GM18511 (cell line): ENCODE results near the gene GPR87.

Experiments
- ATAC-seq: cut with Tn5 transposase; IDR thresholded peaks from one replicate; pipeline ENCODE4 v1.9.1; 2021; ENCODE audit warnings: mild to moderate bottlenecking, moderate library complexity; ENCODE audit not compliant: unreplicated experiment

GPR87 gene

DNA sequence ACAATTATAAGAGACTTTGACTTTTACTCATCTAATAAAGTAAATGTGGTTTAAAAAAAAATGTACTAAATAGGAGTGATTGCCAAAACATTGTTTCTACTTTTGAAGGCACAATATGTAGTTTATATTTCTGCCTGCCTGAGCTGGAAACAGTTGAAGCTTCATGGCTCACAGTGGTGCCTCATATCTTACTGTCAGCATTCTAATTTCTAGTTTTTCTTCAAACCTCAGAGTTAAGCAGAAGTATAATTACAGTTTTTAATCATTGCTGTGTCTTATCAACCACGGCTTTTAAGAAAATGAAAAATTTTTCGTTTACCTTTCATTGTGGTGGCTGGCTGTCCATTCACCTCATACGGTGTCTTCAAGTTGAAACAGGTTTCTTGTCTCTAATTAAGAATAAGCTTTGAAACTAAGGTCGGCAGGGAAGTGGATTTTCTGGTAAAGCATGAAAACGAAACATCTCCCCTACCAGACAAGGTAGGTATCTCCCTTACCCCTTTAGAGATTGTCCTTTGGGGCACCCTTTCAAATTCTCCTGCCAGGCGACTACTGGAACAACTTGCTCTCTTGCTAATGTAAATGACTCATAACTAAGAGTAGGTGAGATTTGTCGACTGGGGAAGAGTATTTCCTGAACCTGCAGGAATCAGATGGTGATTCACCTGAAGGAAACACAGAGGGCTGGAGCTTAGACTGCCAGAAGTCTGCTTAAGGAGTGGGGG, at the start of gene GPR87:
Gene GPR87, minus strand, starts transcription at position 554 of the 725 bp plus-strand sequence. CDS start 16,720 bp downstream, outside the sequence.
- ATAC-seq = peak; percentile 71

- no peak for ATAC-seq
Measured at GRCh38 chr3:151362751-151363174, 46.1 kb upstream of the GPR87 start.

DNA sequence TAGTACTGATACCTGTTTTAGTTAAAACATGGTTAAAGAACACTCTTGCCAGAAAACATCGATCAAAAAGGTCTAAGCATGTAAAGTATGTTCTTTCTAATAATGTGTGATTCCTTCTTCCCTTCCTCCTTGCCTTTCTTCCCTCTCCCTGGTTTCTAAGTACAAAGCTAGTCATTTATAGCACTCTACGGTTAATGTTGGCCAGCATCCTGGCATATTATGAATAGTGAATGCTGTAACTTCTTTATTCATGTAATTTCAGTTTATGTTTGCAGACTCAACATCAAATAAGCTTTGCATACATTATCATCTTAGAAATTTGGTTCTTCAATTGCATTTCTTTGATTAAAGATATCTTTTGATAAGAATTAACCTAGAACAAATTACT, 40.8 kb upstream of the GPR87 start:
- ATAC-seq = no peak

- no peak for ATAC-seq
Measured at GRCh38 chr3:151356794-151357462, 40.3 kb upstream of the GPR87 start.

DNA sequence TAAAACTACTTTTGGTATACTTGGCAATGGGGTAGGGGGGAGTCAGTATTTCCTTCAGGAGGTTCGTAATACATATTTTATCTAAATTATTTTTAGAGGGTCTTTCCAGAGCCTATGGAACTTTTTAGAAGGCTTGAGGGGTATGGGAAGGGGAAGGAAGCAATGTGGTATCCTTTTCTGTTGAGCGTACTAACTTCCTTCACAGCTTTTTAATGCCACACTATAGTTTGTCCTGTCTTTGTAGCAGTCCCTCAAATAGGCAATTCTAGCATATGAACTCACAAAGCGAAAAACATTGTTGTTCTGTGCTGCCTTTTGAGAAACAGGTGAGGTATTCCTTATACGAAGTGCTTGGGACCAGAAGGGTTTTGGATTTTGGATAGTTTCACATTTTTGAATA, 35.0 kb upstream of the GPR87 start:
- peak; percentile 35 for ATAC-seq

DNA sequence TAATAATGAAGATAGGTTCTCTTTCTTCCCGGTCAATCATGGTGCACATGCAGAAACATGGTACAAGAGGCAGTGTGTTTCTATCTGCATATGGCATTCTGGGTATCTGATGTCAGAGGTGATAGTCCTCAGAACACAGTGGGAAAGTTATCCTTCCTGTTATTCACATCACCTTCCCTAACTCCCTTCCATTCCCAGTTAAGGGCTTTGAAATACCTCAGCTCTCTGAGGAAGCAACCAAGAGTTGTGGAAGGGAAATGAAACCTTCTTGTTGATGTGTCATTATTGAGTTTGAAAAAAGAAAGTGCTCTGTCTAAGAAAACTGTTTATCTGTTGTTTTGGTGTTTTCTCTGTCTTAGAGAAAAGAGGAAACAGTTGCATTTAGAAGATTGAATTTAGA, 34.6 kb upstream of the GPR87 start:
- peak; percentile 81 for ATAC-seq

GRCh38 chr3:151350656-151351055, 34.0 kb upstream of the GPR87 start:
- no peak for ATAC-seq

DNA sequence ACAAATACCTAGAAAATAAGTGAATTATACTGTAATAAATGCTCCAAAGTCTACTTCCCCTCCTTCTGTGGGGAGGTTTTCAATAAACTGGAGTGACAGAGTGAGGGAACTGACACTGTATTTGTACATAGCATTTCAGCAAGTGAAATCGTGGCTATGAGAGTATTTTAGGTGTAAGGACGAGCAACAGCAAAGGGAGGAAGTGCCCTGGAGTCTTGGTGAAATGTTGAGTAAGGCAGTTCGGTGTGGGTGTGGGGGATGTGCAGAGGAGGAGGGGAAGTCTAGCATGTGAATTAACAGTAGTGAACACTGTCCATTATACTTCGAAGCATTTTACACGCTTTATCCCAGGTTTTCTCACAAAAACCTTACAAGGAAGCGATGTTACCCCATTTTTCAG, 30.8 kb upstream of the GPR87 start:
- no peak for ATAC-seq

- ATAC-seq = no peak
Measured at GRCh38 chr3:151346292-151346691, 29.7 kb upstream of the GPR87 start.

GRCh38 chr3:151345859-151346258, 29.2 kb upstream of the GPR87 start:
- no peak for ATAC-seq

DNA sequence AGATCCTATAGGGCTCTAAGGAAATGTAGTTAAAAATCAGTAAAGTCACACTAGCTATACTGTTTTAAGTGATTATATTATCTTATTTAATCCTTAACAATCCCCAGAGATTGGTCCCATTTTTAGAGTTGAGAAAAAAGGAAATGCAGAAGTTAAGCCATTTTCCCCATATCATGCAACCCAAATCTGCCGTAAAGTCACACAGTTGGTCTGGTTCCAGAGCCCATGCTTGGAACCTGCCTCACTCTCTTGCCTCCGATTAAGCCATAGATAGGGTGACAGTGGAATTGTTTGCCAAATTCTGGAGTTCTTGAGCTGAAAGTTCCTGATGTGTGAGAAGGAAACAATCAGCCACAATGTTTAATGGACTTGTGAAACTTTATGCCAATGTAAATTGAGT, 15.1 kb upstream of the GPR87 start:
- no peak for ATAC-seq

GRCh38 chr3:151330899-151331298, 14.3 kb upstream of the GPR87 start:
- no peak for ATAC-seq

GRCh38 chr3:151330379-151330778, 13.8 kb upstream of the GPR87 start:
- ATAC-seq = no peak

DNA sequence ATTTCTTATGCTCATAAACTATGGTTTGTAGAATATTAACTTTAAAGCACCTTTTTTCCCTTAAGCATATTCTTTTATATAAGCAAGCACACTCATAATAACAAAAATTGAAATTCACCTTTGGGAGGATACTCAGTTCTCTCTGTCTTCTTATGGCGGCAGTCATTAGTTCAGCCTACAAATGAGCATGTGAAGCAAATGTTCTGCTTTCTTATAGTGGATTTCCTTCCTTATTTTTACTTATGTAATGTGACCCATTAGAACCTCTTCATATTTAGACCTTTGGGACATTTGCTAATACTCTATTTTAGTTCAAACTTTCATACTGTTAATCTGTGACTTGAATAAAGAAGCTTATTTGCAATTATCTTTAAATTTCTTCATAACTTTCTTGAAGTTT, 12.7 kb upstream of the GPR87 start, which contains the start of gene P2RY13:
Gene P2RY13, minus strand, starts transcription at position 187 of the 400 bp plus-strand sequence. Its CDS starts 21 bp downstream, at position 166.
- no peak for ATAC-seq

GRCh38 chr3:151328298-151328995, 11.8 kb upstream of the GPR87 start:
- ATAC-seq = peak; percentile 52

DNA sequence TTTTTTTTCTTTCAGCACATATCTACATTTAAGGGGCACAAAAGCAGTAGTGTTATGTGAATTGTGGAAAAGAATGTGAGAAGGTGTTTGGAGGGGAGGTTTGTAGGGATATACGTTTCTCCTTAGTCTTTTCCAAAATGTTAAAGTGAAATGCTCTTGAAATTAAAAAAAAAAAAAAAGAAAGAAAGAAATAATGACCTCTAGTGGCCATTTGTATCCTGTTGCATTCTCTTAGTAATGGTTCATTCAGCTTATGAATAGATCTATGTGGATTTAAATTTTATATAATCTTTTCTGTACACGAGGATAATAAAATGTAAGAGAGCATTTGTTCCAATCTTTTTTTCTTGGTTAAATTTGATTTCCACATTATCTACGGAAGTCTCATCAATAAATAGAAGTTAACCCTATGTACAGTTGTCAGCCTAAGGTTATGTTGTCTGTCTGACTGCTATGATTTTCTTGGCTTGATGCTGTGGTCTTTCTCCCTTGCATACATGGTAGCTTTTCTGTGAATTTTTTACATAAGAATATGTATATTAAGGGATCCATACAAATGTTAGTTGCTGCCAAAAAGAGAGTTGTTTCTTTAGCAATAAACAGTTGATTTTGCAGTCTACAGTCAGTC, 11.1 kb upstream of the GPR87 start:
- ATAC-seq = no peak

GRCh38 chr3:151322511-151322910, 5.9 kb upstream of the GPR87 start:
- no peak for ATAC-seq

GRCh38 chr3:151321526-151321925, 4.9 kb upstream of the GPR87 start:
- ATAC-seq = no peak

DNA sequence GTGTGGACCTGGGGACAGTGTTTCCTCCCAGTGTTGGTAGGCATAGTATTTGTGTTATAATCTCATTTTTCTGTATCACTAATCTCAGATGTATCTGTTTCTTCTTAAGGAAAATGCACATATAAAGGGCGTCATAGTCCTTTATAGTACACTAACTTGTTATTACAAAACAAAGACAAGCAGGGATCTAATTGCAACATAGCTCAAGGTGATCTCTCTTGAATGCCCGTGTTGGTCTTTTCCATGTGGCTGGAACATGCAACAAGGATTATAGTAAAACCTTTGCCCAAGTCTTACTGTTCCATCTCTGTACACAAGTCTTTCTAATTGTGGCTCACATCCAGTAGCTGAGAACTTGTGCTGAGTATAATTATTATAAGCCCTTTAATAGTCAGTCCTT, 3.5 kb upstream of the GPR87 start:
- no peak for ATAC-seq

GRCh38 chr3:151319628-151320027, 3.0 kb upstream of the GPR87 start:
- ATAC-seq = no peak

GRCh38 chr3:151318991-151319390, 2.4 kb upstream of the GPR87 start:
- ATAC-seq = no peak
